Stomach (tissue), 4 donors: ENCODE measurements around the gene DOK6.

Experiments used
- EP300 ChIP-seq: sonication (generic); formaldehyde crosslinking; IDR thresholded peaks from one replicate; pipeline ENCODE4 v1.6.1; 2017; ENCODE audit warnings: antibody characterized with exemption
- POLR2A ChIP-seq, 4 donors: fragments of 450-650 bp; IDR thresholded peaks; one replicate each; pipeline ENCODE4 v1.6.1; 2016; ENCODE audit warnings: antibody characterized with exemption in 4 of 4, control low read depth in 2 of 4, mild to moderate bottlenecking in 1 of 4, moderate library complexity in 1 of 4
- POLR2AphosphoS5 ChIP-seq, 3 donors: sonication (generic); formaldehyde crosslinking; IDR thresholded peaks; one replicate each; pipeline ENCODE4 v1.6.1; 2016; ENCODE audit warnings: antibody characterized with exemption in 3 of 3
- TF ChIP-seq, protein P1 (sequence below), 7 experiments: fragments of 450-650 bp in 4 of 7; fragments of 200-600 bp in 3 of 7; sonication (generic) in 3 of 7; IDR thresholded peaks; one replicate each; pipeline ENCODE4 v1.5.1; 2016 to 2019; ENCODE audit warnings: antibody characterized with exemption in 7 of 7, control low read depth in 2 of 7, mild to moderate bottlenecking in 1 of 7

GRCh38 chr18:69804776-69805501 lies 404.3 kb downstream of the DOK6 start:
- TF ChIP-seq, protein P1, sequence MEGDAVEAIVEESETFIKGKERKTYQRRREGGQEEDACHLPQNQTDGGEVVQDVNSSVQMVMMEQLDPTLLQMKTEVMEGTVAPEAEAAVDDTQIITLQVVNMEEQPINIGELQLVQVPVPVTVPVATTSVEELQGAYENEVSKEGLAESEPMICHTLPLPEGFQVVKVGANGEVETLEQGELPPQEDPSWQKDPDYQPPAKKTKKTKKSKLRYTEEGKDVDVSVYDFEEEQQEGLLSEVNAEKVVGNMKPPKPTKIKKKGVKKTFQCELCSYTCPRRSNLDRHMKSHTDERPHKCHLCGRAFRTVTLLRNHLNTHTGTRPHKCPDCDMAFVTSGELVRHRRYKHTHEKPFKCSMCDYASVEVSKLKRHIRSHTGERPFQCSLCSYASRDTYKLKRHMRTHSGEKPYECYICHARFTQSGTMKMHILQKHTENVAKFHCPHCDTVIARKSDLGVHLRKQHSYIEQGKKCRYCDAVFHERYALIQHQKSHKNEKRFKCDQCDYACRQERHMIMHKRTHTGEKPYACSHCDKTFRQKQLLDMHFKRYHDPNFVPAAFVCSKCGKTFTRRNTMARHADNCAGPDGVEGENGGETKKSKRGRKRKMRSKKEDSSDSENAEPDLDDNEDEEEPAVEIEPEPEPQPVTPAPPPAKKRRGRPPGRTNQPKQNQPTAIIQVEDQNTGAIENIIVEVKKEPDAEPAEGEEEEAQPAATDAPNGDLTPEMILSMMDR (IDR thresholded peaks at IDR 0.05) = no peak
- TF ChIP-seq POLR2A (IDR thresholded peaks at IDR 0.05) (no peak), EP300 (no peak), POLR2AphosphoS5 (IDR thresholded peaks at IDR 0.05) (no peak)
